SU-DHL-6 (cell line): ENCODE results near the gene TXNRD3.

Experiments
- CTCF ChIP-seq: fragments of 200-600 bp; sonication (generic); IDR thresholded peaks from one replicate; pipeline ENCODE4 v1.5.1; 2017; ENCODE audit warnings: antibody characterized with exemption, mild to moderate bottlenecking, low read length, moderate library complexity; ENCODE audit not compliant: insufficient read depth, poor library complexity, severe bottlenecking
- EZH2phosphoT487 ChIP-seq: fragments of 200-600 bp; sonication (generic), shearing (Covaris generic); conservative IDR thresholded peaks from 2 replicates; pipeline ENCODE4 v1.6.1; 2018; ENCODE audit warnings: mild to moderate bottlenecking, antibody characterized with exemption, low read length, moderate library complexity, mixed read lengths

GRCh38 chr3:126667631-126668449 is 12.9 kb upstream of the TXNRD3 start:
- TF ChIP-seq CTCF (no peak), EZH2phosphoT487 (no peak)
